IMR-90 (cell line): ENCODE results near the gene LRRC72.

Experiments
- CEBPB ChIP-seq: IDR thresholded peaks from 2 replicates; pipeline ENCODE4 v1.6.1; 2012; ENCODE audit warnings: low read depth, low read length, improper control_type of control experiment
- FOS ChIP-seq: fragments of 150-350 bp; IDR thresholded peaks from 2 replicates; pipeline ENCODE4 v1.6.1; 2016; ENCODE audit warnings: low read depth, low read length
- MAFK ChIP-seq: IDR thresholded peaks from 2 replicates; pipeline ENCODE4 v1.6.1; 2012; ENCODE audit warnings: low read depth, low read length, improper control_type of control experiment
- MAZ ChIP-seq: IDR thresholded peaks from 2 replicates; pipeline ENCODE4 v1.6.1; 2012; ENCODE audit warnings: low read depth, mild to moderate bottlenecking, low read length, improper control_type of control experiment, moderate library complexity, borderline replicate concordance
- MXI1 ChIP-seq: IDR thresholded peaks from 2 replicates; pipeline ENCODE4 v1.6.1; 2012; ENCODE audit warnings: low read depth, mild to moderate bottlenecking, low read length, moderate library complexity, borderline replicate concordance
- POLR2A ChIP-seq: IDR thresholded peaks from 2 replicates; pipeline ENCODE4 v1.6.1; 2012; ENCODE audit warnings: mild to moderate bottlenecking, low read depth, low read length
- RAD21 ChIP-seq: IDR thresholded peaks from 2 replicates; pipeline ENCODE4 v1.6.1; 2012; ENCODE audit warnings: low read length, improper control_type of control experiment
- RFX5 ChIP-seq: IDR thresholded peaks from 2 replicates; pipeline ENCODE4 v1.8.0; 2012; ENCODE audit warnings: low read depth, mild to moderate bottlenecking, low read length, moderate library complexity
- SMC3 ChIP-seq: fragments of 150-350 bp; IDR thresholded peaks from 2 replicates; pipeline ENCODE4 v1.6.1; 2016; ENCODE audit warnings: low read depth, mild to moderate bottlenecking, antibody characterized with exemption, low read length, moderate library complexity
- USF2 ChIP-seq: fragments of 150-350 bp; IDR thresholded peaks from 2 replicates; pipeline ENCODE4 v1.6.1; 2017; ENCODE audit warnings: mild to moderate bottlenecking, antibody characterized with exemption, low read length, low read depth
- TF ChIP-seq, protein P1 (sequence below): conservative IDR thresholded peaks from 2 replicates; pipeline ENCODE4 v1.5.1; 2012; ENCODE audit warnings: mild to moderate bottlenecking, low read depth, low read length, improper control_type of control experiment
- TF ChIP-seq, protein P2 (sequence below): fragments of 150-350 bp; IDR thresholded peaks from 2 replicates; pipeline ENCODE4 v1.6.1; 2016; ENCODE audit warnings: low read depth, mild to moderate bottlenecking, low read length, moderate library complexity, borderline replicate concordance

GRCh38 chr7:16556359-16556758, 29.7 kb downstream of the LRRC72 start:
- TF ChIP-seq POLR2A, result no peak
- TF ChIP-seq, protein P1, sequence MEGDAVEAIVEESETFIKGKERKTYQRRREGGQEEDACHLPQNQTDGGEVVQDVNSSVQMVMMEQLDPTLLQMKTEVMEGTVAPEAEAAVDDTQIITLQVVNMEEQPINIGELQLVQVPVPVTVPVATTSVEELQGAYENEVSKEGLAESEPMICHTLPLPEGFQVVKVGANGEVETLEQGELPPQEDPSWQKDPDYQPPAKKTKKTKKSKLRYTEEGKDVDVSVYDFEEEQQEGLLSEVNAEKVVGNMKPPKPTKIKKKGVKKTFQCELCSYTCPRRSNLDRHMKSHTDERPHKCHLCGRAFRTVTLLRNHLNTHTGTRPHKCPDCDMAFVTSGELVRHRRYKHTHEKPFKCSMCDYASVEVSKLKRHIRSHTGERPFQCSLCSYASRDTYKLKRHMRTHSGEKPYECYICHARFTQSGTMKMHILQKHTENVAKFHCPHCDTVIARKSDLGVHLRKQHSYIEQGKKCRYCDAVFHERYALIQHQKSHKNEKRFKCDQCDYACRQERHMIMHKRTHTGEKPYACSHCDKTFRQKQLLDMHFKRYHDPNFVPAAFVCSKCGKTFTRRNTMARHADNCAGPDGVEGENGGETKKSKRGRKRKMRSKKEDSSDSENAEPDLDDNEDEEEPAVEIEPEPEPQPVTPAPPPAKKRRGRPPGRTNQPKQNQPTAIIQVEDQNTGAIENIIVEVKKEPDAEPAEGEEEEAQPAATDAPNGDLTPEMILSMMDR, result no peak
- no peak for TF ChIP-seq FOS
- no peak for TF ChIP-seq MXI1
- no peak for TF ChIP-seq USF2
- no peak for TF ChIP-seq MAFK
- TF ChIP-seq, protein P2, sequence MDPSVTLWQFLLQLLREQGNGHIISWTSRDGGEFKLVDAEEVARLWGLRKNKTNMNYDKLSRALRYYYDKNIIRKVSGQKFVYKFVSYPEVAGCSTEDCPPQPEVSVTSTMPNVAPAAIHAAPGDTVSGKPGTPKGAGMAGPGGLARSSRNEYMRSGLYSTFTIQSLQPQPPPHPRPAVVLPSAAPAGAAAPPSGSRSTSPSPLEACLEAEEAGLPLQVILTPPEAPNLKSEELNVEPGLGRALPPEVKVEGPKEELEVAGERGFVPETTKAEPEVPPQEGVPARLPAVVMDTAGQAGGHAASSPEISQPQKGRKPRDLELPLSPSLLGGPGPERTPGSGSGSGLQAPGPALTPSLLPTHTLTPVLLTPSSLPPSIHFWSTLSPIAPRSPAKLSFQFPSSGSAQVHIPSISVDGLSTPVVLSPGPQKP, result no peak
- no peak for TF ChIP-seq RFX5
- no peak for TF ChIP-seq CEBPB
- no peak for TF ChIP-seq MAZ
- no peak for TF ChIP-seq SMC3
- no peak for TF ChIP-seq RAD21
